IPS-NIHi7 (cell line): ENCODE data around the gene ZC3HAV1.
A peak's percentile ranks its signal among the peaks of the same experiment; 100 is the strongest.
"Not testable (repeated sequence)": the region's sequence is repeated elsewhere in the genome, so short reads cannot be mapped to it uniquely, and the experiment has no call there.

ENCODE experiments used
- DNase-seq: peaks from one replicate; pipeline ENCODE4 v3.0.0; 2012; ENCODE audit warnings: mixed read lengths; ENCODE audit errors: extremely low spot score

ZC3HAV1 gene

DNA sequence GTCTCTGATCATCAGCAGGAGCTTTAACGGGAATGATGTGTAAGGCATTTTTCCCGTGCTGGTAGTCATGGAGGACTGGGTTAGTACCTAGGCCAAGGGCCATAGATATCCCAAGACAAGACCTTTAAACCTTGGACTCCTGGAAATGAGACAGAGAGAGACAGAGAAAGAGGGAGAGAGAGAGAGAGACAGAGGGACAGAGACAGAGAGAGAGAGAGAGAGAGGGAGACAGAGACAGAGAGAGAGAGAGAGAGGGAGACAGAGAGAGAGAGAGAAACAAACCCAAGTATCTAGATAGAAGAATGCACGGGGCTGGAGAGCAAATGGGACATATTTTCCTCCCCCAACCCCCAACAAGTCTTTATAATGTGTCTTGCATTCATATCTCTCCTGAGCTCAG lies 22.3 kb downstream of the ZC3HAV1 start:
- DNase-seq: no peak

DNA sequence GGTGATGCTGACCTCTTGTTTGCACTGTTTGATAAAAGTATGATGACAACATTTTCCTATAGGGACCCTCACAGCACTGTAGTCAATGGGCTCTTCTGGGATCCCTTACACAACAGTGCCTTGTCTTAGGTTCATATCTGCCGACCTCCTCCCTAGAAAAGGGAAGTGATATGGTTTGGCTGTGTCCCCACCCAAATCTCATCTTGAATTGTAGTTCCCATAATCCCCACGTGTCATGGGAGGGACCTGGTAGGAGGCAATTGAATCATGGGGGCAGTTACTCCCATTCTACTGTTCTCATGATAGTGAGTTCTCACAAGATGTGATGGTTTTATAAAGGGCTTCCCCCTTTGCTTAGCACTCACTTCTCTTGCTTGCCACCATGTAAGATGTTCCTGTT lies 23.1 kb downstream of the ZC3HAV1 start:
- DNase-seq: no peak

GRCh38 chr7:139084709-139085108 lies 24.8 kb downstream of the ZC3HAV1 start:
- no peak for DNase-seq

GRCh38 chr7:139081584-139081983 lies 27.9 kb downstream of the ZC3HAV1 start:
- no peak for DNase-seq

- DNase-seq: no peak
Observed at GRCh38 chr7:139080905-139081304, 28.6 kb downstream of the ZC3HAV1 start.

DNA sequence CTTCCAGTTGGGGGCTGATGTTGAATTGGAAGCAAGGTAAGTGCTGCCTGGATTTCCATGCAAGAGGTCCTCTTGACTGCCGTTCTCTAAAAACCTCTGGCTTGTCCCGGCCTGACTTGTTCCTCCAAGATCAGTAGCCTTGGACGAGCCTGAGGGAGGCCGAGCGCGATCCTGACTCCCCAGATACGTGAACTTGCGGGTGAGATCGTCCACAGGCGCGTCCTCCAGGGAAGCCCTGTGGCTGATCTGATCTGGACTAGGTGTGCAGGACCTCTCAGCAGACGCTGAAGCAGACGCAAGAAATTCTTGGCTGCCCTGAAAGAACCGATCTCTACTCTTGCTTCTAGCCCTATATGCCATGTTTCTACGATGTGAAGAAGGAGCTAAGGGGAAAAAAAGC lies 29.7 kb downstream of the ZC3HAV1 start:
- no peak for DNase-seq

DNA sequence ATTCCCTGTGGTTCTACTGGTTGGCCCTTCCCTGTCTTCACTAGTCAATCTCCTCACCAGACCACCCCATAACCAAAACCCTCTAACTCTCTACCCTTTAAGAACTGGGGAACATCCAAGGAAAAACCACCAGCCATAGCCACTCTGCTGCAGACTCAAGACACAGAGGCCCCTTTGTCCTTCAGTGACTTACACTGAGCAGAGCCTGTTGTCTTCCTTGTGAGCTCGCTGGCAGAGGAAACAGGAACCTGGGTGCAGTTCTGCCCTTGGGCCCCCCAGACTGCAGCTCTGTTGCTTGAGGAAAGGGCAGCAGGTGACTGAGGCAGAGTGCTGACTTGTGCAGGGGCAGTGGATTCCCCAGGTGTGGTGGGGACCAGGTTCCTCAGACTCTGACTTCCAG lies 30.6 kb downstream of the ZC3HAV1 start:
- no peak for DNase-seq

- DNase-seq: no peak
Observed at GRCh38 chr7:139078399-139078798, 31.1 kb downstream of the ZC3HAV1 start.

GRCh38 chr7:139077706-139078105 lies 31.8 kb downstream of the ZC3HAV1 start:
- not testable (repeated sequence) for DNase-seq

DNA sequence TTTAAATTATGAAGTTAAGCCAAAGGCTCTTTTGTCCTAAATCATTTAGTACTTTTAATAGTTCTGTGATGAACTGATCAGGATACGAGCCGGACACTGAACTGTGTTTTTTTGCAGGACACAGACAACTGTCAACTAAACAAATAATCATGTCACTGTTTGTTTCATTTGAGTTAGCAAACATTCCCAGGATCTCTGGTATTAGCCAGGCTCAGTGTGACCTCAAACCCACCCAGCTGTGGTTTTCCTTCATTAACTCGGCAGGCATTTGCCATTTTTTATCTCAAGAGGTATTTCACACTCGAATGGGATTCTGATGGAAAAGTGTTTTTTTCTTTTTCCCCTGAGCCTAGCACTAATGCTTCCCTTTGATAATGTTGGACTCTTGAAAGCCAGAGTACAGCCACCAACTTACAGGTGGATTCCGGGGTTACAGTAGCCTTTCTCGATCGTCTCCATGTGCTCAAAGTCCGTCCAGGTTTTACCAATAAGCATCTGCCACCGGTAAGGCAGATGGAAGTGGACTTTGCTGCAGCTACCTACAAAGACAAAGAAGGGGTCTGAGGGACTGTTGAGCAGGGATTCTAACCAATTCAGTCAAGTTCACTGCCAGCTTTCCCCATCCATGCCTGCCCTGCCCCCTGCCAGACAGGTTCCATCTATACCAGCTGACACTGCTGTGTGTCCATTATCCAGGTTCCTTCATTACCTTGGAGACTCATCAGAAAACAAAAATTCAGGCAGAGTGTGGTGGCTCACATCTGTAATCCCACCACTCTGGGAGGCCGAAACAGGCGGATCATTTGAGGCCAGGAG lies 33.4 kb downstream of the ZC3HAV1 start:
- DNase-seq: no peak

GRCh38 chr7:139075031-139075652 lies 34.4 kb downstream of the ZC3HAV1 start:
- peak; percentile 80 for DNase-seq

- DNase-seq: no peak
Observed at GRCh38 chr7:139072796-139073195, 36.7 kb downstream of the ZC3HAV1 start.

- DNase-seq: no peak
Observed at GRCh38 chr7:139071680-139072079, 37.8 kb downstream of the ZC3HAV1 start.

- no peak for DNase-seq
Observed at GRCh38 chr7:139068544-139069399, 40.7 kb downstream of the ZC3HAV1 start.

GRCh38 chr7:139066315-139066714 lies 43.2 kb downstream of the ZC3HAV1 start:
- DNase-seq: no peak

GRCh38 chr7:139065323-139065722 lies 44.2 kb downstream of the ZC3HAV1 start:
- no peak for DNase-seq

DNA sequence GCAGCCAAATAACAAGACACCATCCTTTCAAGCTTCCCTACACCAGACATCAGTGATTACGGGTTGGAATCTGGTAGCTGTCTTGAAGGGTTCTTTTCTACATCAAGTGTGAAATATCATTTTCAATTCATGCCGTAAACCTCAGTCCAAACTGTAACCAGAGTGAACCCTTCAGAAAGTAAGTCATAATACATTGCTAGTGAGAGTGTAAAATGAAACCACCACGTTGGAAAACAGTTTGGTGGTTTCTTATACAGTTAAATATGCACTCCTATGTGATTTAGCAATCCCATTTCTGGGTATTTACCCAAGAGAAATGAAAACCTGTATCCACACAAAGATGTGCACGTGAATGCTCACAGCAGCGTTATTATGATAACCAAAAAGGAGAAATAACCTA lies 48.1 kb downstream of the ZC3HAV1 start:
- no peak for DNase-seq

- no peak for DNase-seq
Observed at GRCh38 chr7:139060695-139061237, 48.8 kb downstream of the ZC3HAV1 start.

DNA sequence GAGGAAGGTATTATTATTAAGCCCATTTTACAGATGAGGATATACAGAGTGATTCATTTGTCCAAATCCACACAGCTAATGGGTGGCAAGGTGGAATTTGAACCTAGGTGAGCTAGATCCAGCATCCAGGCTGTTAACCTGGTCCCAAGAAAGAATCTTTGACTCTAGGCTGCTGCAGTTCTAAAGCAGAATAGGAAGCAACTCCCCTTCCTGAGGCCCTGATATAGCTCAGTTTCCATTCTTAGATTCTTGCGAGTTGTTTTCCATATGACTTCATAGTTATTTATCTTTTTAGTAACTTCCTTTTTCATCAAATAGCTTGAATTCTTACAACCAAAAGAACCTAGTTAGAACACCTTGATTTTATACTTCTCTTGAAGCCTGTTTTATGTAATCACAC lies 49.6 kb downstream of the ZC3HAV1 start:
- DNase-seq: no peak

- DNase-seq: no peak
Observed at GRCh38 chr7:139058943-139059342, 50.6 kb downstream of the ZC3HAV1 start.

GRCh38 chr7:139055674-139056073 lies 53.8 kb downstream of the ZC3HAV1 start:
- no peak for DNase-seq

DNA sequence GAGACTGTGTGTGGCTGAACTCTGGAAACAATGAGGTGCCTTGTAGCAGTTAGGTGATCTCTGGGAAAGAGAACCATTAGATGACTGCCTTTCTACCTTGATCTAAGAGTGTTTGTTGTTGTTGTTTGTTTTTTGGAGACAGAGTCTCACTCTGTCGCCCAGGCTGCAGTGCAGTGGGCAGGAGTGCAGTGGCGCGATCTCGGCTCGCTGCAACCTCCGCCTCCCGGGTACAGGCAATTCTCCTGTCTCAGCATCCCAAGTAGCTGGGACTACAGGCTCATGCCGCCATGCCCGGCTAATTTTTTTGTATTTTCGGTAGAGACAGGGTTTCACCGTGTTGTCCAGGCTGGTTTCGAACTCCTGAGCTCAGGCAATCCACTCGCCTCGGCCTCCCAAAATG lies 54.9 kb downstream of the ZC3HAV1 start:
- not testable (repeated sequence) for DNase-seq
